Measurements from ENCODE around the gene TEX51. TPM values are rescaled to one million over a fixed set of nuclear protein-coding genes. Genes with fewer than 3 reads are reported as not detected.

The TEX51 gene
- total RNA-seq, 6 donors from 2014 or later = not detected

DNA sequence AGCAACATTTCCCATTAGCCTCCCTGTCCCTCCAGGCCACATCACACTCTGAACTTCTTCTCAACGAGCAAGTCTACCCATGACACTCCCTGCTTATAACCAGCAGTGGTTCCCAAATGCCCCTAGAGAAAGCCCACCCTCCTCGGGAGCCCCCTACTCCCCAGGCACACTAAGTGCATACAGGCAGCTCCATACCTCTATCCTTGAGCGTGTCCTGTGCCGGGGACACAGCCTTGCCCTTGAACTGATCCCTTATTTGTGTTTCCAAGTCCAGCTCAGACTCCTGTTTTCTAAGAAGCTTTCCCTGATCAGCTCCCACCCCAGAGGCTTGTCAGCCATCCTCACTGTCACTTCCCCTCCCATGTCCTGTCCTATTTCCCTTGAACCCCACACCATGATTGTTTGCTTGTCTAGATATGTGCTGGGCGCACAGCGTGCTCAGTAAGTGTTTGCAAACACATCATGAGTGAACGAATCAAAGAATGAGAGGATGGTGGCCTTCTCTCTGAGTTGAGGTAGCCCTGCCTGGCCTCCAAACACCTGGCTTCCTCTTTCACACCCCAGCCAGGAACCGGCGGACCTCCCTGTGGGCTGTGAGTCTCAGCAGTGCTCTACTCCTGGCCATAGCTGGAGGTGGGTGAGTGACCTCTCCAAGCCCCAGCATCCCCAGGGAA is 2.1 kb downstream of the TEX51 start:
- Histone ChIP-seq H3K4me1 (no peaks in the 10 kb centered on the region), H3K36me3 (no peaks in the 10 kb centered on the region), H3K4me3 (no peak overlapping the region), H3K27ac (no peak overlapping the region), H3K9me3 (no peaks in the 10 kb centered on the region), H3K27me3 (no peaks in the 10 kb centered on the region)
- 81 to 87% methylated on average over 9 of the region's 9 CpGs for WGBS, 2 donors
- no peak for ATAC-seq (ENCODE audit: low FRiP score in 2 of 2)
- TF ChIP-seq POLR2A (IDR thresholded peaks at IDR 0.05) = no peak
- no peak for TF ChIP-seq POLR2AphosphoS5 (IDR thresholded peaks at IDR 0.05)
- TF ChIP-seq, protein P1, sequence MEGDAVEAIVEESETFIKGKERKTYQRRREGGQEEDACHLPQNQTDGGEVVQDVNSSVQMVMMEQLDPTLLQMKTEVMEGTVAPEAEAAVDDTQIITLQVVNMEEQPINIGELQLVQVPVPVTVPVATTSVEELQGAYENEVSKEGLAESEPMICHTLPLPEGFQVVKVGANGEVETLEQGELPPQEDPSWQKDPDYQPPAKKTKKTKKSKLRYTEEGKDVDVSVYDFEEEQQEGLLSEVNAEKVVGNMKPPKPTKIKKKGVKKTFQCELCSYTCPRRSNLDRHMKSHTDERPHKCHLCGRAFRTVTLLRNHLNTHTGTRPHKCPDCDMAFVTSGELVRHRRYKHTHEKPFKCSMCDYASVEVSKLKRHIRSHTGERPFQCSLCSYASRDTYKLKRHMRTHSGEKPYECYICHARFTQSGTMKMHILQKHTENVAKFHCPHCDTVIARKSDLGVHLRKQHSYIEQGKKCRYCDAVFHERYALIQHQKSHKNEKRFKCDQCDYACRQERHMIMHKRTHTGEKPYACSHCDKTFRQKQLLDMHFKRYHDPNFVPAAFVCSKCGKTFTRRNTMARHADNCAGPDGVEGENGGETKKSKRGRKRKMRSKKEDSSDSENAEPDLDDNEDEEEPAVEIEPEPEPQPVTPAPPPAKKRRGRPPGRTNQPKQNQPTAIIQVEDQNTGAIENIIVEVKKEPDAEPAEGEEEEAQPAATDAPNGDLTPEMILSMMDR (IDR thresholded peaks at IDR 0.05) = no peak
- no peak for TF ChIP-seq EP300 (IDR thresholded peaks at IDR 0.05)
- no peak for DNase-seq

DNA sequence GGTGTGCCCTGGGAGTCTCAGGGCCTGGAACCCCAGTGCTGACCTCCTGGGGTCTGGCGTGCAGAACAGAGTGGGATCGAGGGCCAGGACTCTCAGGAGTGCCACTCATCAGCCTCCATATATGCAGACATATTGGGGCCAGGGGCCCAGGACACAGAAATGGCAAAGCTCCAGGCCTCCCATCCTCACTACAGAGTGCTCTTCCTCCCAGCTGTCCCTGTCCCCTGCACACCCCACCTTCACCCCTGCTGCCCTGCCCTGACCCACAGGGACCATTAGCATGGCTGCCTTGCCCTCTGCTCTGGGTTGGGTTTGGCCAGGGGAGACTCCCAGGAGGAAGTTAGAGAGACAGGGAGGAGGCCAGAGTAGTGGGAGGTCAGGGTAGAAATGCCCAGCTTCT is 2.8 kb downstream of the TEX51 start:
- no peaks in the 10 kb centered on the region for H3K9me3 ChIP-seq
- H3K27me3 ChIP-seq = no peaks in the 10 kb centered on the region
- H3K27ac ChIP-seq = no peak overlapping the region
- H3K4me3 ChIP-seq = no peak overlapping the region
- H3K4me1 ChIP-seq = no peaks in the 10 kb centered on the region
- TF ChIP-seq POLR2A (IDR thresholded peaks at IDR 0.05) (no peak), EP300 (IDR thresholded peaks at IDR 0.05) (no peak), POLR2AphosphoS5 (IDR thresholded peaks at IDR 0.05) (no peak)
- TF ChIP-seq, protein P1 (IDR thresholded peaks at IDR 0.05) = no peak
- H3K36me3 ChIP-seq = no peaks in the 10 kb centered on the region
- ATAC-seq (ENCODE audit: low FRiP score in 2 of 2) (peak in 1 of 2 donors; percentile 6), DNase-seq (peak in 1 of 2 donors; percentile 6)
- WGBS, 2 donors = 87% methylated on average over 2 of the region's 2 CpGs; no CpG with 5 or more reads in 1 of the 2 donors

DNA sequence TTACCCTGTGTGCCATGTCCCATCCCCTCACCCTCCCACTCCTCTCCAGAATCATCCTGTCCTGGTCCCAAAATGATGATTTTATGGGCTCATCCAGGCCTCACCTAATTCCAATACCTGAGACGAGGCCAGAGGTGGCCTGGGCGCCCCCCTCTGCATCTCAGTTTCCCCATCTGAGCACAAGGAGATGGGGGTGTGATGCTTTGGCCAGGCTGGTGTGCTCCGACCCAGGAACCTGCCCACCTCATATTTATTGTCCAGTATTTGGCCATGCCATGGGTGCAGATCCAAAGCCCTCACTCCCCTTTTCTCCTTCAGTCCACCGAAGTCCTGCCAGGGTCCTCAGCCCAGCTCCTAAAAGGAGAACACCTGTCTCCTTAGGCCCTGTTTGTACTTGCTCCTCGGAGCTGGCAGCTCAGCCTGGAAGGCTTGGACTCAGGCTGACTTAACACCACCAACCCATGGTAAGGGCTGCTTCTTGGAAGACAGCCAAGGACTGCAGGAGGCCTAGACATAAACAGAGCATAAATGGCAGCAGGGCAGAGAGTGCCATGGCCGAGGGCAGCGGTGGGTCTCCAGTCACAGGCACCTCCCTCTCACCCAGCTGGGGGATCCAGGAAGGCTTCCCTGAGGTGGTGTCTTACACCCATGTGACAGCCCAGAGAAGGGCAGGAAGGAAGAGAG is 3.6 kb downstream of the TEX51 start:
- H3K36me3 ChIP-seq = no peaks in the 10 kb centered on the region
- H3K4me1 ChIP-seq = no peaks in the 10 kb centered on the region
- TF ChIP-seq, protein P1 (IDR thresholded peaks at IDR 0.05) = no peak
- TF ChIP-seq EP300 (IDR thresholded peaks at IDR 0.05) = no peak
- no peak for TF ChIP-seq POLR2AphosphoS5 (IDR thresholded peaks at IDR 0.05)
- no peak for TF ChIP-seq POLR2A (IDR thresholded peaks at IDR 0.05)
- DNase-seq (peak in 1 of 2 donors; percentile 5), ATAC-seq (ENCODE audit: low FRiP score in 2 of 2) (no peak)
- H3K27ac ChIP-seq = no peak overlapping the region
- no peak overlapping the region for H3K4me3 ChIP-seq
- no peaks in the 10 kb centered on the region for H3K9me3 ChIP-seq
- WGBS, 2 donors = 72 to 73% methylated on average over 3 to 7 of the region's 7 CpGs
- no peaks in the 10 kb centered on the region for H3K27me3 ChIP-seq

DNA sequence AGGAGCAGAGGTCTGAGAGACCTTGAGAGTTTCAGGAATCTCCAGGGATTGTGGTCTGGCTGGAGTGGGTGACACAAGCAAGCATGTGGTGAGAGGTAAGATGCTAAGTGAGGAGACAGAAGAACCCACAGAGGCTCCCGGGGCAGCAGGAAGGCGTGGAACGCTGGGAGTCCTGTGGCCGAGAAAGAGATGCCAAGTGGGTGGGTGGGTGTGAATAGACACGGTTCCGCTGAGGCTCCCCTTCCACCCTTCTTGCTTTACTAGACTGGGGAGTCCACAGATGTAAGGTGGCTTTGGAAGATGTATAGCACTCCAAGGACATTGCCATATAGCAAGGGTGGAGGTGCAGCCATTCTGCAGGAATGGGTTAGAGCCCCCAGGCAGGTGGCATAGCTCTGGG is 4.2 kb downstream of the TEX51 start:
- no peaks in the 10 kb centered on the region for H3K4me1 ChIP-seq

More for the DNA sequence above, 4.2 kb downstream of the TEX51 start:
- H3K36me3 ChIP-seq = no peaks in the 10 kb centered on the region
- ATAC-seq (ENCODE audit: low FRiP score in 2 of 2) (no peak), DNase-seq (peak in 1 of 2 donors; percentile 8)
- 91 to 94% methylated on average over 6 of the region's 6 CpGs for WGBS, 2 donors
- H3K9me3 ChIP-seq = no peaks in the 10 kb centered on the region
- no peaks in the 10 kb centered on the region for H3K27me3 ChIP-seq
- no peak for TF ChIP-seq POLR2A (IDR thresholded peaks at IDR 0.05)
- TF ChIP-seq EP300 (IDR thresholded peaks at IDR 0.05) = no peak
- TF ChIP-seq, protein P1 (IDR thresholded peaks at IDR 0.05) = no peak
- TF ChIP-seq POLR2AphosphoS5 (IDR thresholded peaks at IDR 0.05) = no peak
- H3K4me3 ChIP-seq = no peak overlapping the region
- H3K27ac ChIP-seq = no peak overlapping the region

Measured in upper lobe of left lung (tissue), 6 donors.